ENCODE results near the gene SLC4A3.

Gene SLC4A3

DNA sequence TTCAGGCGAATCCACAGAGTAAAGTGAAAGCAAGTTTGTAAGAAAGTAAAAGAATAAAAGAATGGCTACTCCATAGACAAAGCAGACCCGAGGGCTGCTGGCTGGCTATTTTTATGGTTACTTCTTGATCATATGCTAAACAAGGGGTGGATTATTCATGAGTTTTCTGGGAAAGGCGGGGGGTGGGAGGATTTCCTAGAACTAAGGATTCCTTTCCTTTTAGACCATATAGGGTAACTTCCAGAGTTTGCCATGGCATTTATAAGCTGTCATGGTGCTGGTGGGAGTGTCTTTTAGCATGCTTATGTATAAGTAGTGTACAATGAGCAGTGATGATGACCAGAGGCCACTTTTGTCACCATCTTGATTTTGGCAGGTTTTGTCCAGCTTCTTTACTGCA is 59.8 kb downstream of the SLC4A3 start:
- Histone ChIP-seq H3K9ac (ENCODE audit: low read length) (no peak overlapping the region), H3K27ac (ENCODE audit: low read length) (no peak overlapping the region), H3K9me3 (ENCODE audit: insufficient read depth, low read length) (no peaks in the 10 kb centered on the region), H3K79me2 (ENCODE audit: low read length) (no peaks in the 10 kb centered on the region), H4K20me1 (ENCODE audit: insufficient read depth, low read length) (no peaks in the 10 kb centered on the region), H3K36me3 (replicated peaks; ENCODE audit: low read depth, low read length) (no peaks in the 10 kb centered on the region), H2AFZ (ENCODE audit: low read depth, low read length) (no peak overlapping the region), H3K4me2 (ENCODE audit: low read length) (no peak overlapping the region), H3K27me3 (ENCODE audit: low read depth, low read length) (peaks cover 8% of the 10 kb centered on the region), H3K4me1 (ENCODE audit: low read length) (peaks cover 7% of the 10 kb centered on the region; the same call in 1 of the 2 replicates), H3K4me3 (ENCODE audit: low read length) (no peak overlapping the region)
- no peak for TF ChIP-seq CTCF (IDR thresholded peaks at IDR 0.05; ENCODE audit: low read depth, low read length)
- no peak for TF ChIP-seq EZH2phosphoT487 (IDR thresholded peaks at IDR 0.05; ENCODE audit: low read depth)

DNA sequence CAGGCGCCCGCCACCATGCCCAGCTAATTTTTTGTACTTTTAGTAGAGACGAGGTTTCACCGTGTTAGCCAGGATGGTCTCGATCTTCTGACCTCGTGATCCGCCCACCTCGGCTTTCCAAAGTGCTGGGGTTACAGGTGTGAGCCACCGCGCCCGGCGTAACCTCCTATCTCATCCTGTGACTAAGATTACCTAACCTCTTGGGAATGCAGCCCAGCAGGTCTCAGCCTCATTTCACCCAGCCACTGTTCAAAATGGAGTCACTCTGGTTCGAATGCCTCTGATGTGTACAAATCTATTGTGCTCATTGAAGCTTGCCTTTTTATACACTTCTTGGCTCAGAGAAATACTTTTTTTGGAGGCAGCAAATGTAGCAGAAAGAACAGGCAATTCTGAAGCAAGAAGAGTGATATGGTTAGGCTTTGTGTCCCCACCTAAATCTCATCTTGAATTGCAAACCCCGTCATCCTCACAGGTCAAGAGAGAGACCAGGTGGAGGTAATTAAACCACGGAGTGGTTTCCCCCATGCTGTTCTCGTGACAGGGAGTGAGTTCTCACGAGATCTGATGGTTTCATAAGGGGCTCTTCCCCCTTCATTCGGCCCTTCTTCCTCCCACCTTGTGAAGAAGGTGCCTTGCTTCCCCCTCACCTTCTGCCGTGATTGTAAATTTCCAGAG is 60.6 kb downstream of the SLC4A3 start:
- Histone ChIP-seq H4K20me1 (ENCODE audit: insufficient read depth, low read length) (no peaks in the 10 kb centered on the region), H3K4me2 (ENCODE audit: low read length) (peak overlapping the region; percentile 35), H3K36me3 (replicated peaks; ENCODE audit: low read depth, low read length) (no peaks in the 10 kb centered on the region), H3K4me1 (ENCODE audit: low read length) (peaks cover 7% of the 10 kb centered on the region; the same call in 1 of the 2 replicates), H3K27ac (ENCODE audit: low read length) (no peak overlapping the region), H3K4me3 (ENCODE audit: low read length) (peak overlapping the region; percentile 34), H3K27me3 (ENCODE audit: low read depth, low read length) (peaks cover 4% of the 10 kb centered on the region), H3K79me2 (ENCODE audit: low read length) (no peaks in the 10 kb centered on the region), H3K9me3 (ENCODE audit: insufficient read depth, low read length) (no peaks in the 10 kb centered on the region), H3K9ac (ENCODE audit: low read length) (no peak overlapping the region), H2AFZ (ENCODE audit: low read depth, low read length) (peak overlapping the region; percentile 63; the same call in 1 of the 2 replicates)
- no peak for TF ChIP-seq CTCF (IDR thresholded peaks at IDR 0.05; ENCODE audit: low read depth, low read length)
- TF ChIP-seq EZH2phosphoT487 (IDR thresholded peaks at IDR 0.05; ENCODE audit: low read depth) = no peak

DNA sequence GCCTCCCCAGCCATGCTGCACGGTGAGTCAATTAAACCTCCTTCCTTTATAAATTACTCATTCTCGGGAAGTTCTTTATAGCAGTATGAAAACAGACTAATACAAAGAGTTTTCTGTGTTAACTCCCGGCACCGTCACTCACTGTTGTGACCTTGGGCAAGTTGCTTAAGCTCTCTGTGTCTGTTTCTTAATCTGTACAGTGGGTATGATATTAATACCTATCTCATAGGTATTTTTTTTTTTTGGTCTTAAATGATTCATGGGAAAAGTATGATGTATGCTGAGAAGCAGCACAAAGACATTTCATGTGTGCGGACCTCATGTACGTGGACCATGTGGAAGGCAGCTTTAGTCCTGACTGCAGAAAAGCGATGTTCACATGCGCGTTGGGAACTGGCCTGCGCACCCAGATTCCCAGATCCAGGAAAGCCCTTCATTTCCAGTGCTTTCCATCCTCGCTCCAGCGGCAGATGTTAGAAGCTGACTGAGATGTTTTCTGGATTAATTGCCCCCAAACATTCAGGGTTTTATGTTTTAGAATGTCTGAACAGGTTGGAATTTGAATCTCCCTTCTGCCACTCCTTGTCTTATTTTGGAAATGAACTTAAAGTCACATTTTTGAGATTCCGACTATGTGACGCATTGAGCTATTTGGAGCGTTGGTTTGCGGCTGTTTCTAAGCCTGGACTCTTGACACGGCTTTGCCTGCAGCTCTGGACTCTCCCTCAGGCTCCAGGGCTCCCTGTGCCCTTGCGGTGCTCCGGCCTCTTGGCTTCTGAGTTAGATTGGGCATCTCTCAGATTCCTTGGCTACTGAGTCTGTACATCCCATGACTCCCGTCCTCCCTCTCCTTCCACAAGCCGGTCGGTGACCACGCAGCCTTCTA is 61.4 kb downstream of the SLC4A3 start:
- H3K79me2 ChIP-seq (ENCODE audit: low read length) = no peaks in the 10 kb centered on the region
- no peaks in the 10 kb centered on the region for H3K9me3 ChIP-seq (ENCODE audit: insufficient read depth, low read length)
- no peaks in the 10 kb centered on the region for H4K20me1 ChIP-seq (ENCODE audit: insufficient read depth, low read length)
- peak overlapping the region; percentile 63; the same call in 1 of the 2 replicates for H2AFZ ChIP-seq (ENCODE audit: low read depth, low read length)
- no peak overlapping the region for H3K27ac ChIP-seq (ENCODE audit: low read length)
- H3K4me1 ChIP-seq (ENCODE audit: low read length) = peaks cover 7% of the 10 kb centered on the region; the same call in 1 of the 2 replicates
- H3K9ac ChIP-seq (ENCODE audit: low read length) = no peak overlapping the region
- no peak for TF ChIP-seq EZH2phosphoT487 (IDR thresholded peaks at IDR 0.05; ENCODE audit: low read depth)
- no peak for TF ChIP-seq CTCF (IDR thresholded peaks at IDR 0.05; ENCODE audit: low read depth, low read length)
- H3K27me3 ChIP-seq (ENCODE audit: low read depth, low read length) = no peaks in the 10 kb centered on the region; the same call in 1 of the 2 replicates
- H3K4me2 ChIP-seq (ENCODE audit: low read length) = peak overlapping the region; percentile 35
- H3K36me3 ChIP-seq (replicated peaks; ENCODE audit: low read depth, low read length) = no peaks in the 10 kb centered on the region
- peak overlapping the region; percentile 34 for H3K4me3 ChIP-seq (ENCODE audit: low read length)

All from OCI-LY3 (cell line).